Pons (tissue), 1 donor: ENCODE measurements around the gene CCT8L2.
"Not testable (repeated sequence)": the region's sequence is repeated elsewhere in the genome, so short reads cannot be mapped to it uniquely, and the experiment has no call there.

Source experiments
- DNase-seq: peaks from one replicate; pipeline ENCODE4 v3.0.0-alpha.2; 2016; ENCODE audit warnings: low spot score

CCT8L2 gene

GRCh38 chr22:16595251-16595650 lies 2.6 kb upstream of the CCT8L2 start:
- DNase-seq, result not testable (repeated sequence)

GRCh38 chr22:16594026-16594425 lies 1.4 kb upstream of the CCT8L2 start:
- DNase-seq, result no peak

GRCh38 chr22:16592231-16592630 lies 379 bp downstream of the CCT8L2 start:
- DNase-seq, result not testable (repeated sequence)

GRCh38 chr22:16591136-16591535 lies 1.5 kb downstream of the CCT8L2 start:
- DNase-seq, result not testable (repeated sequence)

GRCh38 chr22:16586991-16587390 lies 5.6 kb downstream of the CCT8L2 start:
- DNase-seq, result no peak

GRCh38 chr22:16586170-16586569 lies 6.4 kb downstream of the CCT8L2 start:
- DNase-seq, result no peak

- not testable (repeated sequence) for DNase-seq
Measured at GRCh38 chr22:16580872-16581271, 11.7 kb downstream of the CCT8L2 start.

- DNase-seq, result not testable (repeated sequence)
Measured at GRCh38 chr22:16569240-16569834, 23.3 kb downstream of the CCT8L2 start.

- no peak for DNase-seq
Measured at GRCh38 chr22:16568425-16568758, 24.2 kb downstream of the CCT8L2 start.

GRCh38 chr22:16567617-16568424 lies 24.8 kb downstream of the CCT8L2 start:
- DNase-seq, result not testable (repeated sequence)

GRCh38 chr22:16566421-16567151 lies 26.0 kb downstream of the CCT8L2 start:
- DNase-seq, result not testable (repeated sequence)

GRCh38 chr22:16565585-16566420 lies 26.8 kb downstream of the CCT8L2 start:
- not testable (repeated sequence) for DNase-seq

- not testable (repeated sequence) for DNase-seq
Measured at GRCh38 chr22:16564837-16565584, 27.6 kb downstream of the CCT8L2 start.

- DNase-seq, result no peak
Measured at GRCh38 chr22:16563555-16564520, 28.8 kb downstream of the CCT8L2 start.

GRCh38 chr22:16562711-16563554 lies 29.7 kb downstream of the CCT8L2 start:
- DNase-seq, result no peak

GRCh38 chr22:16561093-16561658 lies 31.4 kb downstream of the CCT8L2 start:
- not testable (repeated sequence) for DNase-seq

- not testable (repeated sequence) for DNase-seq
Measured at GRCh38 chr22:16560651-16561050, 32.0 kb downstream of the CCT8L2 start.

GRCh38 chr22:16559996-16560395 lies 32.6 kb downstream of the CCT8L2 start:
- not testable (repeated sequence) for DNase-seq
